Measurements from ENCODE around the gene GPR89A. TPM values are rescaled to one million over a fixed set of nuclear protein-coding genes. Genes with fewer than 3 reads are reported as not detected.
"Not testable (repeated sequence)": the region's sequence is repeated elsewhere in the genome, so short reads cannot be mapped to it uniquely, and the experiment has no call there.

The GPR89A gene
- total RNA-seq, 1 donor from 2014 or later, result 38.0 TPM

GRCh38 chr1:145636237-145636636, 28.4 kb downstream of the GPR89A start:
- H3K27ac Mint-ChIP-seq; H3K27me3 Mint-ChIP-seq (ENCODE audit: insufficient read depth); DNase-seq (ENCODE audit: low spot score); H3K36me3 Mint-ChIP-seq (ENCODE audit: low read depth); H3K9me3 Mint-ChIP-seq; H3K4me3 Mint-ChIP-seq; intact Hi-C loops (cut with micrococcal nuclease); H3K4me1 Mint-ChIP-seq (ENCODE audit: low read depth): not testable (repeated sequence)

- intact Hi-C loops (cut with micrococcal nuclease); H3K9me3 Mint-ChIP-seq; H3K27ac Mint-ChIP-seq; H3K27me3 Mint-ChIP-seq (ENCODE audit: insufficient read depth); DNase-seq (ENCODE audit: low spot score); H3K36me3 Mint-ChIP-seq (ENCODE audit: low read depth); H3K4me1 Mint-ChIP-seq (ENCODE audit: low read depth); H3K4me3 Mint-ChIP-seq: not testable (repeated sequence)
Observed at GRCh38 chr1:145641886-145642285, 34.1 kb downstream of the GPR89A start.

- H3K4me1 Mint-ChIP-seq (ENCODE audit: low read depth); DNase-seq (ENCODE audit: low spot score); intact Hi-C loops (cut with micrococcal nuclease); H3K27me3 Mint-ChIP-seq (ENCODE audit: insufficient read depth); H3K27ac Mint-ChIP-seq; H3K36me3 Mint-ChIP-seq (ENCODE audit: low read depth); H3K9me3 Mint-ChIP-seq; H3K4me3 Mint-ChIP-seq: not testable (repeated sequence)
Observed at GRCh38 chr1:145643990-145644389, 36.2 kb downstream of the GPR89A start.

- DNase-seq (ENCODE audit: low spot score); H3K9me3 Mint-ChIP-seq; H3K4me1 Mint-ChIP-seq (ENCODE audit: low read depth); H3K4me3 Mint-ChIP-seq; H3K27me3 Mint-ChIP-seq (ENCODE audit: insufficient read depth); intact Hi-C loops (cut with micrococcal nuclease): not testable (repeated sequence)
- Mint-ChIP-seq H3K27ac (peak overlapping the region; percentile 48), H3K36me3 (ENCODE audit: low read depth) (peaks cover 12% of the 10 kb centered on the region)
Observed at GRCh38 chr1:145656245-145656943, 48.6 kb downstream of the GPR89A start.

GRCh38 chr1:145662502-145662901, 54.7 kb downstream of the GPR89A start:
- H3K27me3 Mint-ChIP-seq (ENCODE audit: insufficient read depth); H3K9me3 Mint-ChIP-seq; H3K4me1 Mint-ChIP-seq (ENCODE audit: low read depth); intact Hi-C loops (cut with micrococcal nuclease); H3K4me3 Mint-ChIP-seq; H3K27ac Mint-ChIP-seq; DNase-seq (ENCODE audit: low spot score): not testable (repeated sequence)
- H3K36me3 Mint-ChIP-seq (ENCODE audit: low read depth), result peaks cover 15% of the 10 kb centered on the region

GRCh38 chr1:145665015-145665414, 57.2 kb downstream of the GPR89A start:
- H3K27ac Mint-ChIP-seq; DNase-seq (ENCODE audit: low spot score); intact Hi-C loops (cut with micrococcal nuclease); H3K4me1 Mint-ChIP-seq (ENCODE audit: low read depth); H3K9me3 Mint-ChIP-seq; H3K27me3 Mint-ChIP-seq (ENCODE audit: insufficient read depth); H3K4me3 Mint-ChIP-seq: not testable (repeated sequence)
- H3K36me3 Mint-ChIP-seq (ENCODE audit: low read depth), result peaks cover 15% of the 10 kb centered on the region

- DNase-seq (ENCODE audit: low spot score); H3K27ac Mint-ChIP-seq; H3K4me1 Mint-ChIP-seq (ENCODE audit: low read depth); H3K9me3 Mint-ChIP-seq; intact Hi-C loops (cut with micrococcal nuclease); H3K27me3 Mint-ChIP-seq (ENCODE audit: insufficient read depth); H3K4me3 Mint-ChIP-seq: not testable (repeated sequence)
- peaks cover 14% of the 10 kb centered on the region for H3K36me3 Mint-ChIP-seq (ENCODE audit: low read depth)
Observed at GRCh38 chr1:145670995-145671745, 63.4 kb downstream of the GPR89A start.

GRCh38 chr1:145673217-145673616, 65.4 kb downstream of the GPR89A start:
- DNase-seq (ENCODE audit: low spot score); H3K4me1 Mint-ChIP-seq (ENCODE audit: low read depth); intact Hi-C loops (cut with micrococcal nuclease); H3K9me3 Mint-ChIP-seq; H3K27ac Mint-ChIP-seq; H3K4me3 Mint-ChIP-seq; H3K36me3 Mint-ChIP-seq (ENCODE audit: low read depth); H3K27me3 Mint-ChIP-seq (ENCODE audit: insufficient read depth): not testable (repeated sequence)

- H3K27ac Mint-ChIP-seq; H3K27me3 Mint-ChIP-seq (ENCODE audit: insufficient read depth); DNase-seq (ENCODE audit: low spot score); H3K9me3 Mint-ChIP-seq; H3K4me1 Mint-ChIP-seq (ENCODE audit: low read depth); intact Hi-C loops (cut with micrococcal nuclease); H3K36me3 Mint-ChIP-seq (ENCODE audit: low read depth); H3K4me3 Mint-ChIP-seq: not testable (repeated sequence)
Observed at GRCh38 chr1:145684858-145685257, 77.1 kb downstream of the GPR89A start.

- intact Hi-C loops (cut with micrococcal nuclease); H3K27ac Mint-ChIP-seq; H3K27me3 Mint-ChIP-seq (ENCODE audit: insufficient read depth); H3K4me3 Mint-ChIP-seq; DNase-seq (ENCODE audit: low spot score); H3K9me3 Mint-ChIP-seq; H3K36me3 Mint-ChIP-seq (ENCODE audit: low read depth): not testable (repeated sequence)
- H3K4me1 Mint-ChIP-seq (ENCODE audit: low read depth), result peaks cover 21% of the 10 kb centered on the region
Observed at GRCh38 chr1:145686078-145686477, 78.3 kb downstream of the GPR89A start.

GRCh38 chr1:145688328-145688727, 80.5 kb downstream of the GPR89A start:
- intact Hi-C loops (cut with micrococcal nuclease), result no loop called here
- no peak for DNase-seq (ENCODE audit: low spot score)
- H3K27me3 Mint-ChIP-seq (ENCODE audit: insufficient read depth), result peaks cover 3% of the 10 kb centered on the region
- peaks cover 4% of the 10 kb centered on the region for H3K36me3 Mint-ChIP-seq (ENCODE audit: low read depth)
- H3K9me3 Mint-ChIP-seq, result no peaks in the 10 kb centered on the region
- peaks cover 23% of the 10 kb centered on the region for H3K4me1 Mint-ChIP-seq (ENCODE audit: low read depth)
- no peak overlapping the region for H3K27ac Mint-ChIP-seq
- no peak overlapping the region for H3K4me3 Mint-ChIP-seq

- Mint-ChIP-seq H3K36me3 (ENCODE audit: low read depth) (peaks cover 4% of the 10 kb centered on the region), H3K4me1 (ENCODE audit: low read depth) (peaks cover 23% of the 10 kb centered on the region), H3K9me3 (no peaks in the 10 kb centered on the region), H3K4me3 (no peak overlapping the region), H3K27me3 (ENCODE audit: insufficient read depth) (peaks cover 3% of the 10 kb centered on the region), H3K27ac (no peak overlapping the region)
- intact Hi-C loops (cut with micrococcal nuclease), result no loop called here
- no peak for DNase-seq (ENCODE audit: low spot score)
Observed at GRCh38 chr1:145688924-145689323, 81.1 kb downstream of the GPR89A start.

GRCh38 chr1:145689922-145690321, 82.1 kb downstream of the GPR89A start:
- Mint-ChIP-seq H3K27me3 (ENCODE audit: insufficient read depth) (peaks cover 3% of the 10 kb centered on the region), H3K4me1 (ENCODE audit: low read depth) (peaks cover 23% of the 10 kb centered on the region), H3K9me3 (no peaks in the 10 kb centered on the region), H3K4me3 (peak overlapping the region; percentile 40), H3K27ac (peak overlapping the region; percentile 58), H3K36me3 (ENCODE audit: low read depth) (peaks cover 4% of the 10 kb centered on the region)
- DNase-seq (ENCODE audit: low spot score), result no peak
- intact Hi-C loops (cut with micrococcal nuclease), result no loop called here
